Calu3 (cell line): Measurements from ENCODE around the gene TNFRSF19. TPM values are rescaled to one million over a fixed set of nuclear protein-coding genes. Genes with fewer than 3 reads are reported as not detected.

ENCODE experiments used
- BruUV-seq: library from RNA; stranded (reverse); fragments of 400-500 nt; replicated peaks from 2 replicates; lab custom pipeline; 2021; lab: Mats Ljungman, UMichigan
- CTCF ChIA-PET: fragments of 300-600 bp; sonication (Branson Sonifier 250); formaldehyde crosslinking; loops from one replicate; lab custom pipeline; 2022; ENCODE audit warnings: antibody characterized with exemption; lab: Charles Lee
- DNase-seq: peaks from one replicate; pipeline ENCODE4 v3.0.0; 2022
- H3K27ac Mint-ChIP-seq: one replicate; pipeline ENCODE4 v1.8.0; 2022; ENCODE audit warnings: mixed read lengths; ENCODE audit not compliant: unreplicated experiment
- H3K27me3 Mint-ChIP-seq: one replicate; pipeline ENCODE4 v1.8.0; 2022; ENCODE audit warnings: mixed read lengths; ENCODE audit not compliant: unreplicated experiment
- H3K36me3 Mint-ChIP-seq: one replicate; pipeline ENCODE4 v1.8.0; 2022; ENCODE audit warnings: mild to moderate bottlenecking, moderate library complexity, mixed read lengths; ENCODE audit not compliant: insufficient read depth, unreplicated experiment
- H3K4me1 Mint-ChIP-seq: one replicate; pipeline ENCODE4 v1.8.0; 2022; ENCODE audit warnings: mild to moderate bottlenecking, low read depth, mixed read lengths; ENCODE audit not compliant: unreplicated experiment
- H3K4me3 Mint-ChIP-seq: one replicate; pipeline ENCODE4 v1.8.0; 2022; ENCODE audit warnings: mild to moderate bottlenecking, low read depth, moderate library complexity, mixed read lengths; ENCODE audit not compliant: unreplicated experiment
- H3K9me3 Mint-ChIP-seq: one replicate; pipeline ENCODE4 v1.8.0; 2022; ENCODE audit warnings: low read depth, mixed read lengths; ENCODE audit not compliant: unreplicated experiment
- CTCF ChIP-seq: fragments of 200-600 bp; IDR thresholded peaks from one replicate; pipeline ENCODE4 v1.8.0; 2022; ENCODE audit warnings: antibody characterized with exemption; ENCODE audit not compliant: unreplicated experiment
- intact Hi-C: fragments of 100-400 bp; cut with micrococcal nuclease; formaldehyde crosslinking; loops from one replicate; pipeline ENCODE4 v1.10.0; 2022; ENCODE audit not compliant: unreplicated experiment
- total RNA-seq: library from RNA; stranded (reverse); gene quantifications from 2 replicates; pipeline ENCODE4 v1.2.3, GENCODE V29; 2022

The TNFRSF19 gene
- total RNA-seq, 1 experiment from 2014 or later = 38.3 TPM

- no peak for DNase-seq
- Mint-ChIP-seq H3K27ac (no peak overlapping the region), H3K4me1 (no peaks in the 10 kb centered on the region), H3K9me3 (no peaks in the 10 kb centered on the region), H3K27me3 (no peaks in the 10 kb centered on the region), H3K4me3 (no peak overlapping the region), H3K36me3 (no peaks in the 10 kb centered on the region)
- CTCF ChIA-PET = no interaction called here
- TF ChIP-seq CTCF = no peak
- intact Hi-C loops = no loop called here
- no TSS peak for BruUV-seq
Observed at GRCh38 chr13:23554000-23554399, 16.2 kb upstream of the TNFRSF19 start.

GRCh38 chr13:23557043-23557442 is 13.2 kb upstream of the TNFRSF19 start:
- Mint-ChIP-seq H3K9me3 (peaks cover 2% of the 10 kb centered on the region), H3K27me3 (no peaks in the 10 kb centered on the region), H3K27ac (no peak overlapping the region), H3K4me3 (no peak overlapping the region), H3K36me3 (no peaks in the 10 kb centered on the region), H3K4me1 (peaks cover 5% of the 10 kb centered on the region)
- intact Hi-C loops = no loop called here
- no peak for DNase-seq
- CTCF ChIA-PET = no interaction called here
- no peak for TF ChIP-seq CTCF
- no TSS peak for BruUV-seq

- no TSS peak for BruUV-seq
- no peak overlapping the region for H3K27ac Mint-ChIP-seq
- no peaks in the 10 kb centered on the region for H3K27me3 Mint-ChIP-seq
- H3K4me3 Mint-ChIP-seq = no peak overlapping the region
- H3K4me1 Mint-ChIP-seq = peaks cover 5% of the 10 kb centered on the region
- H3K36me3 Mint-ChIP-seq = no peaks in the 10 kb centered on the region
- TF ChIP-seq CTCF = no peak
- no peak for DNase-seq
- CTCF ChIA-PET = no interaction called here
- peaks cover 2% of the 10 kb centered on the region for H3K9me3 Mint-ChIP-seq
- intact Hi-C loops = loop anchor here (2.0 kb wide), 1 partner anchor 87 kb away; no protein-coding TSS in a partner anchor
Observed at GRCh38 chr13:23557733-23558132, 12.5 kb upstream of the TNFRSF19 start.

GRCh38 chr13:23558675-23559536 is 11.3 kb upstream of the TNFRSF19 start:
- CTCF ChIA-PET = interaction anchor here (0.6 kb wide), 1 partner anchor 715 kb away, joined by 5 read pairs; no protein-coding TSS in a partner anchor

More at GRCh38 chr13:23558675-23559536, 11.3 kb upstream of the TNFRSF19 start:
- Mint-ChIP-seq H3K27me3 (no peaks in the 10 kb centered on the region), H3K27ac (no peak overlapping the region), H3K4me1 (peaks cover 5% of the 10 kb centered on the region), H3K36me3 (no peaks in the 10 kb centered on the region), H3K9me3 (peaks cover 2% of the 10 kb centered on the region), H3K4me3 (no peak overlapping the region)
- BruUV-seq = TSS peak; percentile 97
- intact Hi-C loops = loop anchor here (2.0 kb wide), 1 partner anchor 88 kb away; no protein-coding TSS in a partner anchor
- peak; percentile 58 for DNase-seq
- no peak for TF ChIP-seq CTCF
